Loucy (cell line): Measurements from ENCODE around the gene PIH1D2.

ENCODE experiments used
- CTCF ChIP-seq: fragments of 200-600 bp; sonication (generic); conservative IDR thresholded peaks from 2 replicates; pipeline ENCODE4 v1.5.1; 2014; ENCODE audit warnings: mild to moderate bottlenecking, antibody characterized with exemption, low read length
- EZH2phosphoT487 ChIP-seq: fragments of 200-600 bp; IDR thresholded peaks from 2 replicates; pipeline ENCODE4 v1.6.1; 2018; ENCODE audit warnings: antibody characterized with exemption, mild to moderate bottlenecking, moderate library complexity, borderline replicate concordance

- TF ChIP-seq CTCF (no peak), EZH2phosphoT487 (no peak)
These were observed 13.4 kb upstream of the PIH1D2 start for GRCh38 chr11:112087212-112087611.
